ENCODE results near the gene FAM228B.
"Not testable (repeated sequence)": the region's sequence is repeated elsewhere in the genome, so short reads cannot be mapped to it uniquely, and the experiment has no call there.

Gene FAM228B

DNA sequence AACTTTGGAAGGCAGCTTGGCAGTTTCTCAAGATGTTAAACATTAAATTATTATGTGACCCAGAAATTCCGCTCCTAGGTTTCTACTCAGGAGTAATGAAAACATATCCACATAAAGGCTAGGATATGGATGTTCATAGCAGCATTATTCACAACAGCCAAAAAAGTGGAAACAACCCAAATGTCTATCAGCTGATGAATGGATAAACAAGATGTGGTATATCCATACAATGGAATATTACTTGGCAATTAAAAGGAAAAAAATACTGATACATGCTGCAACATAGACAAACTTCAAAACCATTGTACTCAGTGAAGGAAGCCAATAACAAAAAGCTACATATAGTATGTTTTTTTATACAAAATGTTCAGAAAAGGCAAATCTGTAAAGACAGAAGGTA is 39.2 kb downstream of the FAM228B start:
- no peak for DNase-seq

DNA sequence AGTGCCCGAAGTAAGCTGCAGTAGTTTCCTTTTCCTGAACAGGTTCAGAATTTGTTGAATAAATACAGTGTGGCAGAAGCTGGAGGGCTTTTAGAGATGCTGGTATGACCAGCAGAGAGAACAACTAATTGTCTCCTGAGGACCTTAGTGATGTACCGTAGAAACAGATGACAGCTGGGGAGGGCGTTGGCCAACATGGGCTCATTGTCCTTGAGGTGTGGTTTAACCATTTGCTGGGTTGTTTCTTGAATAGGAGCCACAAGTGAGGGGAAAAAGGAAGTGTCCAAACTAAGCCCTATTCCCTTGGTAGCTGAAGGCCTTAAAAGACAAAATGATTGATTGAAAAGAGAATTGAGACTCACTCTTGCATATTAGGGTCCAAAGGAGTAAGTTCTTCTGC is 39.9 kb downstream of the FAM228B start:
- DNase-seq: no peak

- DNase-seq: no peak
Observed at GRCh38 chr2:24163601-24164000, 40.3 kb downstream of the FAM228B start.

GRCh38 chr2:24164416-24164973 is 41.2 kb downstream of the FAM228B start:
- no peak for DNase-seq

GRCh38 chr2:24169023-24169422 is 45.8 kb downstream of the FAM228B start:
- no peak for DNase-seq

- DNase-seq: no peak
Observed at GRCh38 chr2:24174851-24175277, 51.6 kb downstream of the FAM228B start, which contains the start of gene FAM228A. TSS of gene FAM228A (plus strand) at chr2:24175053. CDS start at chr2:24175481, 428 bp downstream.

- no peak for DNase-seq
Observed at GRCh38 chr2:24175631-24176187, 52.4 kb downstream of the FAM228B start.

- no peak for DNase-seq
Observed at GRCh38 chr2:24176326-24176725, 53.1 kb downstream of the FAM228B start.

GRCh38 chr2:24179683-24180082 is 56.4 kb downstream of the FAM228B start:
- DNase-seq: no peak

GRCh38 chr2:24181849-24182248 is 58.6 kb downstream of the FAM228B start:
- no peak for DNase-seq

DNA sequence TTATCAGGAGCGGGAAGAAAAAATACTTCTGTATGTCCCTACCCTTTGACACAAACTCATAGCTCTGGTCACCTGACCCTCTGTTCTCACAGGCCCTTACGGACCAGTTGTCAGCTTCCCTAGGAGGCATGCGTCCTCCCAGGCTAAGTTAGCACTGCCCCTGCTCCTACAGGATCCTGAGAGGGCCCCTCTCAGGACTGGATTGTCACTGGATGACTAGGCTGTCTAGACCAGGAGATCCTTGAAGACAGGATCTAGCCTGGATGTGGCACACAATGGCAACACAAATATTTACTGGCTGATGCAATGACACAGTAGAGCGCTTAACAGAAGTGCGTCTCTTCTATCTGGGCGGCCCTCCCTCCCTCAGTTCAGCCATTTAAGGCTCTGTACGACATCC is 59.2 kb downstream of the FAM228B start:
- no peak for DNase-seq

GRCh38 chr2:24183366-24184069 is 60.2 kb downstream of the FAM228B start:
- DNase-seq: no peak

DNA sequence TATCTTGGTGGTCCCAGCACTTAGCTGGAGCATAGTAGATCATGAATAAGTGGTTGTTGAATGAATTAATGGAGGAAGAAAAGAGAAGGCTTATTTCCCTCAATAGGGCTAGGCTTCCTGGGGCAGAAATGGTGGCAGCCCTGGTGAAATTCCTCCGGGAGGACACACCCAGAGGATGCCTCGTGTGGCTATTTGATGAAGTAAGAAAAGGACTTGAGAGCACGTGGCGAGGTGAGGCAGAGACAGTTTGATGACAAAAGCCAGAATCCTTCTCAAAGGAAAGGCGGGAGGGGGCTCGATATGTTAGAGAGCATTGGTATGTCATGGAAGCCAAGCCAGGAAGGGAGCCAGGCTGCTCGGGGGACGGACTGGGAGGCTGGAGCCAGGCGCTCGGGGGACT is 66.3 kb downstream of the FAM228B start:
- no peak for DNase-seq

- no peak for DNase-seq
Observed at GRCh38 chr2:24190503-24190902, 67.2 kb downstream of the FAM228B start.

DNA sequence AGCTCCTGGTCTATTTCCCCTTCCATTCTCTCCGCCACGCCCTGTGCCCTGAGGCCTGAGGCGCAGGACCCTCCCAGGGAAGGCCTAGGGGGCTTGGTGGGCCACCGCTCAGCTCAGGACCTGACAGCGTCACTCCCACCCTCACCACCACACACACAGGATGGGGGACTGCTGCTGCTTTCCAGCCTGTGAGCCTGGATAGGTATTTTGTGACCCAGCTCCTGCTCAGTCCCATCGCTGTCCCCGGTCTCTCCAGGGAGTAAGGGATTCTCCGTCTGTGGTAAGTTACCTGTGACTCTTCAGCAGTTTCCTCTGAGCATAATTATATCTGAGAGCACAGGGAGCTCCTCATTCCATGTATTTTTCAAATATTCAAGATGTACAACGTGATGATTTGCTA is 67.9 kb downstream of the FAM228B start:
- DNase-seq: no peak

DNA sequence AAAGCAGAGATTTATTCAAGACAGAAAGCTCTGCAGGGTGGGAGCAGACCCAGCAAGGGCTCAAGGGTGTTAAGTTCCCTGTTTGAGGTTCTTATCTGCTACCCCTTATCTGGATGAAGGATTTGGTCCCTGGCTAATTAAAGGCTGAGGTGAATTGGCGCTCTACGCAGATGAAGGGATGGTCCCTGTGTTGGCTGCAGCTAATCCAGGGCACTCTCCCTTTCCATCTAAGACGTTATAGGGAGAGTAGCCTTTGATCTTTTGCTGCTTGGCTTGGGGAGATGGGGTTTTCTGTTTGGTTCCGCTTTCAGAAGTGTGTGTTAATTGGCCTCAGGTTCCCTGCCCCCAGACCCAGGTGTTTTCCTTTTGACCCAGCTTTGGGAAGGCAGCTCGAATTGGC is 68.6 kb downstream of the FAM228B start:
- DNase-seq: no peak

DNA sequence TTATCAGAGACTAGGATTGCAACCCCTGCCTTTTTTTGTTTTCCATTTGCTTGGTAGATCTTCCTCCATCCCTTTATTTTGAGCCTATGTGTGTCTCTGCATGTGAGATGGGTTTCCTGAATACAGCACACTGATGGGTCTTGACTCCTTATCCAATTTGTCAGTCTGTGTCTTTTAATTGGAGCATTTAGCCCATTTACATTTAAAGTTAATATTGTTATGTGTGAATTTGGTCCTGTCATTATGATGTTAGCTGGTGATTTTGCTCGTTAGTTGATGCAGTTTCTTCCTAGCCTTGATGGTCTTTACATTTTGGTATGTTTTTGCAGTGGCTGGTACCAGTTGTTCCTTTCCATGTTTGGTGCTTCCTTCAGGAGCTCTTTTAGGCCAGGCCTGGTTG is 73.9 kb downstream of the FAM228B start:
- not testable (repeated sequence) for DNase-seq

GRCh38 chr2:24199968-24200590 is 76.8 kb downstream of the FAM228B start:
- no peak for DNase-seq

DNA sequence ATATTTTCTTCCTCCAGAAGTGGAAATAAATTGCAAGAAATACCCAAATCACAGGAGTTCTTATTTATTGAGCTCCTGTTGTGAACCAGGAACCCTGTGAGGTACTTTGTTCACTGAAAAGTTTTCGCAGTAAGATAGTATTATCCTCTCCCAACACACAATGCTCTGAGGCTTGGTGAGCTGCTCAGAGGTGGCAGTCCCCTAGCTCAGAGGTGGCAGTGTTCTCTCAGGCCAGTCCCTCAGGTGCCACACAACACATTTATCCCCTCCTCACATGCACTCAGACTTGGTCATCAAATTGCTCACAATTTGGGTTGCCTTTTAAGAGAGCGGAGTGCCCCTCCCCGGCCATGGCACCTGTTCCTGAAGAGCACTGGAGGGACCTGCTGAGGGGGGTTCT is 77.5 kb downstream of the FAM228B start:
- DNase-seq: no peak

DNA sequence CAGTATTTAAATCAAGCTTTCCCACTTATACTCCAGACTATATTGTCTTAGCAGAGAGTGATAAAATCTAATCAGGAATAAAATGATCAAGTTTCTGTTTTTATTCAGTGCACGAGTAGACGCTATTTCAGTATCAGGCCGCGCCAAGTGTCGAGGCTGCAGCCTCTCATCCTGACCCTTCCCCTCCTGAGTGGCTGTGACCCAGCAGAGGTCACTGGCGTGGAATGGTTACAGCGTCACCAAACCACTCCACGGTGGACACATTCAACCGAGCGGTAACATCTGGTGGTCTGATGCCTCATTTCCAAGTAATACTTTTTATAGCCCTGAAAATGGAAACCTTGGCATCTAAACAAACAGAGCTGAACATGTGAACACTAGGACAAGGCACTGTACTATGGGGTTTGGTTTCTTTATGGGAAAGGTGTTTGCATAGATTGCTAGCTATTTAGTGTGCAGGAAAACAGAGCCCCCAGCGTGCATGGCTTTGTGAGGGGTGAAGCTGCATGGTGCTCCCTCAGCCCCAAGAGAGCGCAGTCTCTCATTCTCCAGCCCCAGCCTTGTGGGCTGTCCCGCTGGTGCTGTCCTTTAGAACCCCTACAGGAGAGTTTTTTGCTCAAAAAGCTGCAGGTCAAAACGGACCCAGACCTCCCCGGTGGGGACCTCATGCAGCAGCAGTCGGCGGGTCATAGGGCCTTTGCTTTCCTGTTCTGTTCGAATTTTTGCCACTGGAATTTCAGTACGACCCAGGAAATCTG is 79.9 kb downstream of the FAM228B start:
- DNase-seq: no peak

DNA sequence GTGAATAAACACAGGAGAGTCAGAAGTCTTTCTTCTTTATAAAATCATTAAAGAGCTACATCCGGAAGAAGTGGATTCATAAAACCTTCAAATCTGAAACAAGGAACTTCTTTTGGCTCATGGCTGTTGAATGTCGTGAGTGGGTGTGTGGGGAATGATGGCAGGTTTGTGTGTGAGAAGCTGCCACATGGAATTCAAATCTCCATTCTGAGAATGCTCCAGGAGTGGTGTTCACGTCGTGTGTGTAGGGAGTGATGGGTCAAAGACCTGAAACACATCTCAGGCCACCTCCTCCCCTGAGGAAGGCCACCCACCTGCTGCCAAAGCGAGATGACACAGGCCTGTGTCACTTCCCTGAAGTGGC is 80.5 kb downstream of the FAM228B start:
- no peak for DNase-seq

DNA sequence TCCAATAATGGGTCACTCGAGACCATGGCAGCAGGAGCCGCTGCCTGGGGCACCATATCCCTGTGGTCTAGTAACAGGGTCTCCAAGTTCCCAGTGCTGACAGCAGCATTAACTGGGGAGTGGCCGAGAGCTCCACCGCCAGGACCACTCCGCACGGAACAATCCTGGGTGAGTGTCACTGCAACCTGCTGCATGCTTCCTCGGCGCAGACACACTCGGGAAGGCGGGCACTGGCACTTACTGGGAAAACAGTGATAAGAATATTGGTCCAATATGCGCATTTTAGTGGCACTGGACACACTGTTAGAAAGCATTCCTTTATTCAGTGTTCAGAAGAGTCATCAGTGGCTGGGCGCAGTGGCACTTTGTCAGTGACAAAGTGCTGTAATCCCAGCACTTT is 81.2 kb downstream of the FAM228B start:
- no peak for DNase-seq

DNA sequence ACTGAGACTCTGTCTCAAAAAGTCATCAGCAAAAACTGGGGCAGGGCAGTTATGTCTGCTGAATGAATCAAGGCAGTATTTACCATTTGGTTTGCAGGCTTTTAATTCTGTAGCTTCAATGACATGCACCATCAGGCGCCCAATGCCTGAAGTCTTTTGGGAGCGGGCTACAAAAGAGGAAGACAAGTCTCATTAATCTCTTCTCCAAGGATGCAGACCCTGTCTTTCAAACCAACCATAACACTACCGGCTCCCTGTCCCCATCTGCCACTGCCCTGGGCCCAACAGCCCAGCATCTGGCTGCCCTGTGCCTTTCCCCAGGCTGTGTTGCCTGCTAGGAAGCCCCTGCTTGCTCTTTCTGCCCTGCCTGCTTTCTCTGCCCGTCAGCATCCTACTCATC is 81.9 kb downstream of the FAM228B start:
- no peak for DNase-seq

Data from NCI-H2081 treated with DMSO at 0.1 percent for 48 hours (cell line).